Aorta (tissue), 5 donors: ENCODE data around the gene DTD1. TPM values are rescaled to one million over a fixed set of nuclear protein-coding genes. Genes with fewer than 3 reads are reported as not detected.

Source experiments
- ATAC-seq: fragments of 200-7000 bp; cut with Tn5 transposase; one replicate; pipeline ENCODE4 v1.9.1; 2022; ENCODE audit warnings: moderate library complexity; ENCODE audit not compliant: low FRiP score
- DNase-seq, 2 donors: peaks; one replicate each; pipeline ENCODE4 v3.0.0-alpha.2; 2020
- H3K27ac ChIP-seq, 2 donors: one replicate each; pipeline ENCODE4 v1.5.1; 2013; ENCODE audit warnings: low read length in 2 of 2, mild to moderate bottlenecking in 2 of 2, moderate library complexity in 2 of 2, control low read depth in 1 of 2, inconsistent platforms in 1 of 2, low read depth in 1 of 2
- H3K27me3 ChIP-seq, 2 donors: one replicate each; pipeline ENCODE4 v1.6.1; 2013; ENCODE audit warnings: control low read depth in 1 of 2, low read length in 1 of 2, mild to moderate bottlenecking in 1 of 2, moderate library complexity in 1 of 2; ENCODE audit not compliant: insufficient read depth in 2 of 2, control insufficient read depth in 1 of 2
- H3K36me3 ChIP-seq, 2 donors: one replicate each; pipeline ENCODE4 v1.6.1; 2013; ENCODE audit warnings: control low read depth in 1 of 2, low read length in 1 of 2, mild to moderate bottlenecking in 1 of 2; ENCODE audit not compliant: insufficient read depth in 2 of 2, control insufficient read depth in 1 of 2
- H3K4me1 ChIP-seq, 2 donors: one replicate each; pipeline ENCODE4 v1.6.1; 2013; ENCODE audit warnings: low read length in 2 of 2, control low read depth in 1 of 2, mild to moderate bottlenecking in 1 of 2, moderate library complexity in 1 of 2; ENCODE audit not compliant: insufficient read depth in 2 of 2, control insufficient read depth in 1 of 2
- H3K4me3 ChIP-seq, 2 donors: one replicate each; pipeline ENCODE4 v1.5.1; 2013; ENCODE audit warnings: low read length in 2 of 2, control low read depth in 1 of 2, mild to moderate bottlenecking in 1 of 2
- H3K9me3 ChIP-seq: one replicate; pipeline ENCODE4 v1.6.1; 2013; ENCODE audit warnings: mild to moderate bottlenecking, low read length; ENCODE audit not compliant: control insufficient read depth
- WGBS, 2 donors: extraction: QIAGEN DNeasy Blood & Tissue Kit; methylation state at CpG; one replicate each; pipeline ENCODE4 v1.1.7; 2013; 5-methylcytosine and 5-hydroxymethylcytosine counted together
- intact Hi-C, 2 donors: fragments of 100-400 bp; cut with DNase I; formaldehyde crosslinking; loops; one replicate each; pipeline versions ENCODE4 v1.14.2 to v1.15.0; 2022
- polyA plus RNA-seq, 2 donors: library from polyadenylated mRNA; stranded (reverse); fragments of 200-250 nt; gene quantifications; one replicate each; pipeline ENCODE4 v1.2.3, GENCODE V29; 2013
- total RNA-seq, 2 donors: library from RNA; stranded (reverse); fragmentation: NEBNext Ultra II Directional; extraction: Animal tissue kit (Norgen Biotek cat#: 25700); gene quantifications; one replicate each; pipeline ENCODE4 v1.2.1, GENCODE V29; 2021
- donor health status: healthy with polysubstance abuse.
- donor health status: Bipolar disorder and iron deficiency.
- donor health status: DM: no; HTN: no; CAD: no.
- donor health status: DM: no; HTN: no; CAD: no.
- donor health status: DM: yes; HTN: yes; CAD: no.

The DTD1 gene
- total and polyA plus RNA-seq, 4 donors: 17.8 to 20.2 (median 19.8) TPM

DNA sequence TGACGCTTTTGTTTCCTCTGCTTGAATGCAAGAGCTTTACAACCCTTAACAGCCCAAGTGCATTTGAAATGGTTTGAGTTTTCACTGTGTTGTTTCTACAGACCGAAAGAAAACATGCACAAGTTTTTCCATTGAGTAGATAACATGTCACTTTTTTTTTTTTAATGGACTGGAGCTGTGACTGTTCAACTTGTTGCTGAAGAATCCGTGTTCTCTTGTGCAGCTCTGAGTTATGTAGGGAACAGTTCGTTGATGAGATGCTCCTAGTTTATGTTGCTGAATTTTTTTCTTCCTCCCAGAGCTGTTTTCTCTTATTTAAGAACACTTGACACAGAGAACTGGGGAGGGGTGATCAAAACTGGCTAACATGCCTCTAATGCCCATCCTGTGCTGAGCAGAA lies 89.3 kb downstream of the DTD1 start:
- peaks cover 0 to 3% of the 10 kb centered on the region in 2 donors for H3K4me1 ChIP-seq
- H3K4me3 ChIP-seq: no peak overlapping the region
- DNase-seq: no peak
- H3K9me3 ChIP-seq: no peaks in the 10 kb centered on the region
- 25 to 26% methylated on average over 4 of the region's 4 CpGs for WGBS, 2 donors
- no peak overlapping the region for H3K27ac ChIP-seq
- no peaks in the 10 kb centered on the region for H3K27me3 ChIP-seq
- ATAC-seq: no peak
- intact Hi-C loops: no loop called here
- no peaks in the 10 kb centered on the region for H3K36me3 ChIP-seq

DNA sequence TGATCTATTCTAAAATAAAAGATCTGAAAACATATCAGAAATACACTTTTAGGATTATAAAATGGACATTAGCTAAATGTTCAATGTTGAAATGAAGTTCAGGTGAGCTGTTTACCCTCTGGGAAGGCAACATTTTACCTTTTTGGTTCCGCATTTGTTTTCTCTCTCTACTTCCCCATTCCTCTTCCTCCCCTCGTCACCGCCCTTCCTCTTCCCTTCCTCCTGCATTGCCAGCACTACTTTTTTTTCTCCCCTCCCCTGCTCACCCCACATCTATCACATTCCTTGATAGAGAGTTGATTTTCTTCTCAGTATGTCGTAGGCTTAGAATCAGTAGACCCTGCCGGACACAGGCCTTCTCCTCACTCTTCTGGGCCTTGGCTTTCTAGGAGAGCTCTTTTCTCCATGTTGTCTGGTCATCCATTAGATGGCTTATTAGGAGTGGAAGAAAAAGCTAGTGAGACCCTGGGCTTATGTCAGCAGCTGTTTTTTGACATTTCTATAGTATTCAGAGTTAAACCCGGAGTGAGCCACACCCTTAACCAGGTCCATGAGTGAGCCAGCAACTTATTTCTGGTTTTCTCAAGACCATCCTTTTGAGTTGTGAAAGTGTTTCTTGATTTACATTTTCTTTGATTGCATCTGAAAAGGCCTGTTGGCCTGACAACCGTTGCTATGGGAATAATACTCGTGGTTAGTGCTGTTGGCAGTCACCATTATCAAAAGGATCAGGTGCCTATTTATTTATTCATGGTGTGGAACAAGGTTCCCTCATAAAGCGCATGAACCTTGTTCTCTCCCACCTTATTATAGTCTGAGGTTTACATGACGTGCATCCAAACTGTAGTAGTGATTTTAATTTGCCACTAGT lies 90.9 kb downstream of the DTD1 start:
- intact Hi-C loops: no loop called here

DNA sequence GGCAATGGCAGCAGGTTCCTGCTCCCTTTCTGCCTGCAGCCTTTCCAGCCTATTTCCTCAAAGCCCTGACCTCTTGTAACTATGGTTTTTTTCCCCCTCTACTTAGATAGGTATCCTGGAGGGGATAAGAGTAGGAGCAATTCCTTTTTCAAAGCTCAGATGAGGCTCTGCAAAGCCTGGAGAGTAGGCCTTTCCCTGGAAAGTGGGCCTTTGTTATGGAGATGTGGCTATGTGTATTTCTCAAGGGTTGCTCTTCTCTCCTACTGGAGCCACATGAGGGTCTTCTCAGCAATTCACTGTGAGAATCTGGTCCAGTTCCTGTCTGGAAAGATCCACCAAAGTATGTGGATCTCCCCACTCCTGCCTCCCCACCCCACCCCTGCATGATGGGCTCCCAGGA lies 96.0 kb downstream of the DTD1 start:
- Histone ChIP-seq H3K36me3 (no peaks in the 10 kb centered on the region), H3K9me3 (no peaks in the 10 kb centered on the region), H3K4me1 (peaks cover 0 to 3% of the 10 kb centered on the region in 2 donors), H3K4me3 (no peak overlapping the region), H3K27ac (no peak overlapping the region), H3K27me3 (no peaks in the 10 kb centered on the region)
- no peak for ATAC-seq
- intact Hi-C loops: no loop called here
- no peak for DNase-seq

More for the DNA sequence above, 90.9 kb downstream of the DTD1 start:
- DNase-seq (no peak), ATAC-seq (no peak)
- Histone ChIP-seq H3K27ac (no peak overlapping the region), H3K4me3 (no peak overlapping the region), H3K27me3 (no peaks in the 10 kb centered on the region), H3K36me3 (no peaks in the 10 kb centered on the region), H3K4me1 (peaks cover 0 to 3% of the 10 kb centered on the region in 2 donors), H3K9me3 (no peaks in the 10 kb centered on the region)
- 78 to 92% methylated on average over 10 of the region's 10 CpGs for WGBS, 2 donors

DNA sequence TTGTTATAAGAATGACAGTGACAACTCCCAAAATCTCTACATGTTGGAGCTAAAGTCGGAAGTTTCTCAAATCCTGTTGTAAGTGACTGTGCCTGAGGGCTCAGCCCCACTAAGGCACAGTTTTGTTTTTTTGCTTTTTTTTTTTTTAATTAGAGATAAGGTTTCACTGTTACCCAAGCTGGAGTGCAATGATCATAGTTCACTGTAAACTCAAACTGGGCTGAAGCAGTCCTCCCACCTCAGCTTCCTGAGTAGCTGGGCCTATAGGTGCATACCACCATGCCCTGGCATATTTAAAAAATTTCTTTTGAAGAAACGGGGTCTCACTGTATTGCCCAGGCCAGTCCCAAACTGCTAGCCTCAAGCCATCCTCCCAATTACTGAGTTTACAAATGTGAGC lies 96.9 kb downstream of the DTD1 start:
- 90 to 95% methylated on average over 2 of the region's 2 CpGs for WGBS, 2 donors
- no peak for ATAC-seq
- Histone ChIP-seq H3K4me3 (no peak overlapping the region), H3K4me1 (peaks cover 0 to 5% of the 10 kb centered on the region in 2 donors), H3K36me3 (no peaks in the 10 kb centered on the region), H3K9me3 (no peaks in the 10 kb centered on the region), H3K27me3 (no peaks in the 10 kb centered on the region), H3K27ac (no peak overlapping the region)
- intact Hi-C loops: no loop called here
- DNase-seq: no peak

DNA sequence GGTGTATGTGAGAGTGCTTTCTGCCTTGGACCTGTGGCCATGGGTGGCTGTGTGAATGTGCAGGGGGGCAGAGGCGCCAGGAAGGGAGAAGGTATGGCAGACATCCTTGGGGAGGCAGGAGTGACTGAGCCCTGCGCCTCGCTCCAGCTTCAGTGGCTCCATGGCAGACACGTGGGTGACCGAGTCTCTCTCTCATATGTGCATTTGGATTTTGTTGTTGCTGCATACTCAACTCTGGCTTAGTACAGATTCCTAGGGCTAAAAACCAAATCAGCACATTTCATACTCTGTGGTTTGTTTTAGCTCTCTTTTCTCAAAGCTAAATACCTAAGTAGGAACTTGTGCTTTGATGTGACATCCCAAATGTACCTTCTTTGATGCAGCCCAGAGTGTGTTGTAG lies 97.6 kb downstream of the DTD1 start:
- ATAC-seq: no peak
- no peaks in the 10 kb centered on the region for H3K9me3 ChIP-seq
- WGBS, 2 donors: 89 to 96% methylated on average over 5 of the region's 5 CpGs
- no peak overlapping the region for H3K4me3 ChIP-seq
- DNase-seq: no peak
- H3K36me3 ChIP-seq: no peaks in the 10 kb centered on the region
- H3K27ac ChIP-seq: no peak overlapping the region
- intact Hi-C loops: no loop called here
- peaks cover 0 to 5% of the 10 kb centered on the region in 2 donors for H3K4me1 ChIP-seq
- H3K27me3 ChIP-seq: no peaks in the 10 kb centered on the region

DNA sequence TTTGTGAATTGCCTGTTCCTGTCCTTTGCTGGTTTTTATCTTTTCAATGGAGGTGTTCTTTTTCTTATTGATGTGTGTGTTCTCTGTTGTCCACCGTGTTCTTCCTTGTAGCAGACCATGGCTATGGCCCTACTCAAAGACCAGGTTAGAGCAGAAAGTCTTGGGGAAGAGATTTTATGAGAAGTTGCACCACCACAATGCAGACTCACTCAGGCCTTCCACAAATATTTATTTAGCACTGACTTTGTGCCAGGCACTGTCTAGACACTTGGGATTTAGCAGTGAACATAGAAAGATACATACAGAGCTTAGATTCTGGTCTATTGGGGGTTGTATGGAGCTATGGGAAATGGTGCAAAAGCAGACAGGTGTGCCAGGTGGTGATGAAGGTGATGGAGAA lies 98.8 kb downstream of the DTD1 start:
- ATAC-seq: no peak
- Histone ChIP-seq H3K4me3 (no peak overlapping the region), H3K27me3 (no peaks in the 10 kb centered on the region), H3K4me1 (peaks cover 0 to 3% of the 10 kb centered on the region in 2 donors), H3K36me3 (no peaks in the 10 kb centered on the region), H3K9me3 (no peaks in the 10 kb centered on the region), H3K27ac (no peak overlapping the region)
- 83 to 92% methylated on average over 1 of the region's 1 CpG for WGBS, 2 donors
- intact Hi-C loops: no loop called here
- DNase-seq: no peak

DNA sequence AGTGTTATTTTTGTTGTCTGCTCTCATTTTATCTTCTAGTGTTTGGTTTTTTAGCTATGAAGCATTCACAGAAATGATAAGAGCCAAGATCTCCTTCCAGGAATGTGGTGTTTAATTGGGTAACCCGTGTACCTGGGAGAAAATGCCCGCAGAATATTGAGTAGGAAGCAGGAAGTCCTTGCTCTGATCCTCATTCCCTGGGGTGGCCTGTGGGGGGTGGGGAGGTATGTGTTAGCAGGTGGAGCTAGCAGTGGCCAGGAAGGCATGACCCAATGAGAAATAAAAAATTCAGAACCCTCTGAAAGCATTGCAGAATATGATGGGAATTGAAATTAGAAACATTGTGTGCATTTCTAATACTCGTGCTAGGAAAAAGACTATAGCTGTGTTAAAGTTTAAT lies 100.8 kb downstream of the DTD1 start:
- WGBS, 2 donors: 67 to 75% methylated on average over 3 of the region's 3 CpGs
- no peaks in the 10 kb centered on the region for H3K9me3 ChIP-seq
- no peaks in the 10 kb centered on the region for H3K27me3 ChIP-seq
- DNase-seq (no peak), ATAC-seq (no peak)
- no peaks in the 10 kb centered on the region for H3K36me3 ChIP-seq
- intact Hi-C loops: no loop called here
- no peak overlapping the region for H3K4me3 ChIP-seq
- H3K27ac ChIP-seq: no peak overlapping the region
- peaks cover 0 to 3% of the 10 kb centered on the region in 2 donors for H3K4me1 ChIP-seq

DNA sequence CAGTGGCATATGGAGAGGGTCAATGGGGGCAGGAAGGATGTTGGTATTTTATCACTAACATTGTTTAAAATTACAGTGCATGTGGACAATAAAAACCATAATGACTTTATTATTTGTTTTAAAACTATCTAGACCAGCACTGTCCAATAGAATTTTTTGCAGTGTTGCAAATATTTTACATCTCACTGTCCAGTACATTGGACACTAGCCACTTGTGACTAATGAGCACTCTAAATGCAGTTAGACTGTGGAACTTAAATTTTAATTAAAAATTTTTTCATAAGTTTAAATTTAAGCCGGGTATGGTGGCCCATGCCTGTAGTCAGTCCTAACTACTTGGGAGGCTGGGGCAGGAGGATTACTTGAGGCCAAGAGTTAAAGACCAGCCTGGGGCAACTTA lies 101.7 kb downstream of the DTD1 start:
- no peaks in the 10 kb centered on the region for H3K27me3 ChIP-seq
- H3K4me3 ChIP-seq: no peak overlapping the region
- no peak for DNase-seq
- intact Hi-C loops: no loop called here
- no peaks in the 10 kb centered on the region for H3K36me3 ChIP-seq
- peaks cover 0 to 3% of the 10 kb centered on the region in 2 donors for H3K4me1 ChIP-seq
- ATAC-seq: no peak
- H3K27ac ChIP-seq: no peak overlapping the region
- no peaks in the 10 kb centered on the region for H3K9me3 ChIP-seq
- 96 to 99% methylated on average over 1 of the region's 1 CpG for WGBS, 2 donors

DNA sequence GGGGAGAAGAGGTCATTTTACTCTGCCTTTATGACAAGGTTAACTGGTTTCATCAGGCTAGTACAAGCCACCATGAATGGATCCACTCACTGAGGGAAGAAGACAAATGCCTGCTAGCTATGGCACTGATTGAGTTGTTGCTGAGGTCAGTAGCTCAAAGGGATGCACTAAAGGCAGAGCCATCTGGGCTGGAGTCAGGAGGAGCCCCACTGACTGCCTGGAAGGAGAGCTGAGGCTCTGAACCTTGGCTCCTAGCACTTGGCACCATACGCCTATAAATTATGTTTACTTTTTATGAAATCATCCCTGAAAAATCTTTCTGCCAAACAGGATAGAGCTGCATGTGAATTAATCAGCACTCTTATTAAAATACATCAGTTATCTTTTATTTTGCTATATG lies 104.6 kb downstream of the DTD1 start:
- intact Hi-C loops: no loop called here
- H3K27me3 ChIP-seq: no peaks in the 10 kb centered on the region
- 4 to 17% methylated on average over 1 of the region's 1 CpG for WGBS, 2 donors
- H3K4me1 ChIP-seq: peaks cover 0 to 3% of the 10 kb centered on the region in 2 donors
- no peak for DNase-seq
- H3K4me3 ChIP-seq: no peak overlapping the region
- ATAC-seq: no peak
- H3K9me3 ChIP-seq: no peaks in the 10 kb centered on the region
- H3K27ac ChIP-seq: no peak overlapping the region
- H3K36me3 ChIP-seq: no peaks in the 10 kb centered on the region
